GM18907 (cell line): Measurements from ENCODE around the gene OGFOD2.

Experiments used
- ATAC-seq: cut with Tn5 transposase; IDR thresholded peaks from one replicate; pipeline ENCODE4 v1.9.1; 2021; ENCODE audit warnings: mild to moderate bottlenecking, moderate library complexity; ENCODE audit not compliant: unreplicated experiment

The OGFOD2 gene

GRCh38 chr12:122976648-122976975, 1.6 kb downstream of the OGFOD2 start:
- ATAC-seq: no peak

DNA sequence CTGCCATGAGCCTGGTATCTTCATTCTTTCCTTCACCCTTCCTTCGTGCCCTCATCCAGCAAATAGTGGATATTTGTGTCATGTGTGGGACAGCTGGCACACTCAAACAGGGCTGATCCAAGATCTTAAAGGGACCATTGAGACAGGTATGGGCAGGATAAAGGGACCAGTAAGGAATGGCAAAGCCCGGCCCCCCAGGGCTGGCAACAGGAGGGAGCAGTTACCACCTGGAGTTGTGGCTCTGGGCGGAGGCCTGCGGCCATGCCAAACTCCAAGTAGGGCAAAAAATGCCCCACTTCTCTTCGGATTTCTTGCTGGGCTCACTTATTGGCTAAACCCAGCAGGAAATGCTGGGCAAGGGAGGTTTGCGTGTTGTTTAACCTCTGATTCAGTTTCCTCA, 2.1 kb downstream of the OGFOD2 start:
- ATAC-seq: no peak

DNA sequence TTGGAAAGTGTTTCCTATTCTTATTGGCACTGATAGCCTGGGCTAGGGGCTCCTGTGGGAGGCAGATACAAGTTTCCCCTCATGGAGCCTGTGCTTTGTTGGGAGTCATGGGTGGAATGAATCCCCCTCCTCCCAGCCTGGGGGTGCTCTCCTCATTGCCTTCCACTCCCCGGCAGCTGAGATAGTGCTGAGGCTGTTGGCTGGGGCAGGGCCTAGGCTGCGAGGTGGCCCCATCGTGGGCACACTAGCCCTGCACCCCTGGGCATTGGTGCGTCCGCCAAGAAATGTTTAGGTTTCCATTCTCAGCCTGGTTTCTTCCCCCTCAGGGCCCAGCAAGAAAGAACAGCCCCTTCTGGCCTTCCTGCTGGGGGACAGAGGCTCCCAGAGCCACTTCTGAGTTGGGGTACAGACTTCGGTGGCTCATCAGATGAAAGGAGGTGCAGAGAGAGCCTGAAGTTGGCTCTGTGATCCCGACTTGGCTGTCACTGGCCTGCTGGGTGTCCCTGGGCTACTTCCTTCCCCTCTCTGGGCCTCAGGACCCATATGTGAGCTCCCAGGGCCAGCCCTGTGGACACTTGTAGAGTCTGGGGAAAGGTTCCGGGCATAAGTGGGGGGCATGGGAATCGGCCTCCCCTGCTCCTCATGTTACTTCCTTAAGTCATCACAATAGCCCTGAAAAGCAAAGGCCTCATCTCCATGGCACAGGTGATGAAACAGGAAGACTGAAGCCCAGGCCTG, 2.8 kb downstream of the OGFOD2 start:
- ATAC-seq: no peak

GRCh38 chr12:122978507-122978955, 3.5 kb downstream of the OGFOD2 start:
- ATAC-seq: no peak

GRCh38 chr12:122979001-122979907, 4.2 kb downstream of the OGFOD2 start:
- no peak for ATAC-seq

GRCh38 chr12:122979908-122980182, 4.8 kb downstream of the OGFOD2 start:
- ATAC-seq: no peak

- ATAC-seq: peak; percentile 56
Measured at GRCh38 chr12:122980183-122981035, 5.4 kb downstream of the OGFOD2 start, which contains the start of gene ARL6IP4. TSS of gene ARL6IP4 (plus strand) at chr12:122980681. CDS start at chr12:122981140, 459 bp downstream.

DNA sequence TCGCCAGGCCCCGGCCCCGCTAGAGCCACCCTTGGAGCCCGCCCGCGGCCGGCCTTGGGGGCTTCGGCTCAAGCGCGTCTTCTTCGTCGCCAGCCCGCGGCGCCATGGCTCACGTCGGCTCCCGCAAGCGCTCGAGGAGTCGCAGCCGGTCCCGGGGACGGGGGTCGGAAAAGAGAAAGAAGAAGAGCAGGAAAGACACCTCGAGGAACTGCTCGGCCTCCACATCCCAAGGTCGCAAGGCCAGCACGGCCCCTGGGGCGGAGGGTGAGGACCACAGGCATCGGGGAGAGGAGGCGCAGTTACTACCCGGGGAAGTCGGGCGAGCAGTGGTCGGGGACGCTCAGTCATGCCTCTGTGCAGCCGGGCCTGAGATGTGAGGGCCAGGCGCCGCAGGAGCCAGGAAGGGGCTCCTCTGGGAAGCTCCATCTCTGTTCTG, 6.0 kb downstream of the OGFOD2 start:
- ATAC-seq: peak; percentile 24

- no peak for ATAC-seq
Measured at GRCh38 chr12:122981587-122982476, 6.8 kb downstream of the OGFOD2 start.

DNA sequence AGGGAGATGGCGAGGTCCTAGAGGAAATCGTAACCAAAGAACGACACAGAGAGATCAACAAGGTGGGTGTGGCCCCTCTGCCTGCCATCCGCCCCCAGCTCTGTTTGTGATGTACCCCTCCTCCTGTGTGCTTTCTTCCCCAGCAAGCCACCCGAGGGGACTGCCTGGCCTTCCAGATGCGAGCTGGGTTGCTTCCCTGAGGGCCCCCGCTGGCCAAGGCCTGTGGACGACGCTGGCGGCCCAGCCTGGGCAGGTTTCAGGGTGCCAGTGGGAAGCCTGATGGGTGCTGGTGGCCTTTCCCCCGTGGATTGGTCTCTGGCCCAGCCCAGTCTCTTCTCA, 7.4 kb downstream of the OGFOD2 start:
- no peak for ATAC-seq

GRCh38 chr12:122982963-122983788, 8.1 kb downstream of the OGFOD2 start:
- ATAC-seq: no peak

DNA sequence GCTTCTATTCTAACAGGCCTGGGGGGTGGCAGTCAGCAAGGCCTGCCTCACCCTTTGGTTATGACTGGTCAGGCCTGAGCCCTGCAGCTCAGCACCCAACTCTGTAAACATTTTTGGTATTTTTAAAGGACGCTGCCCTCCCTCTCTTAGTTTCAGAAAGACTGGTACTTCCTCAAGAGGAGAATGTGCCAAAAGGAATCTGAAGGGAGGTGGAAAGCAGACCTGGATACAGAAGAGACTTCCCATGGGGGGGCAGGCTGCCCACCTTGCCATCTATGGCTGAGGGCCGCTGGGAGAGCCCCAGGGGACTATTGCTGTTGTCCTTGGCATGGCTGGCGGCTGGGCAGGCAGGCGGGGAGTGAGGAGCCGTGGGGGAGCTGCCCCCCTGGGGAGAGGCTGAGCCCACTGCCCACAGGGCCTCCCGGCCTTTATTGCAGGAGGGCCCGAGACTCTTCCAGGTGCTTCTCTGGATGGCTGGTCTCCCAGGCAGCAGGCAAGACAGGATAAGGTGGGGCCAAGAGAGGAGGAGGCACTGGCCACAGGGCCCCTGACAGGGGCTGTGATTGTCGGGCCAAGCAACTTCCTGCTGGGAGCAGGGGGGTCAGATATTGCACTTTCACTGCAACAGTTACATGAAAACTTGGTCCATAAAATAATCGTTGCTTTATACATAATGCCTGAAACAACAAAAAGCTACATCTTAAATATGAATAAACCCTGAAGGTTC, 8.9 kb downstream of the OGFOD2 start:
- no peak for ATAC-seq

GRCh38 chr12:122984612-122985337, 9.7 kb downstream of the OGFOD2 start:
- ATAC-seq: no peak

GRCh38 chr12:122985338-122986257, 10.6 kb downstream of the OGFOD2 start:
- no peak for ATAC-seq

GRCh38 chr12:122986258-122986871, 11.3 kb downstream of the OGFOD2 start:
- ATAC-seq: no peak

DNA sequence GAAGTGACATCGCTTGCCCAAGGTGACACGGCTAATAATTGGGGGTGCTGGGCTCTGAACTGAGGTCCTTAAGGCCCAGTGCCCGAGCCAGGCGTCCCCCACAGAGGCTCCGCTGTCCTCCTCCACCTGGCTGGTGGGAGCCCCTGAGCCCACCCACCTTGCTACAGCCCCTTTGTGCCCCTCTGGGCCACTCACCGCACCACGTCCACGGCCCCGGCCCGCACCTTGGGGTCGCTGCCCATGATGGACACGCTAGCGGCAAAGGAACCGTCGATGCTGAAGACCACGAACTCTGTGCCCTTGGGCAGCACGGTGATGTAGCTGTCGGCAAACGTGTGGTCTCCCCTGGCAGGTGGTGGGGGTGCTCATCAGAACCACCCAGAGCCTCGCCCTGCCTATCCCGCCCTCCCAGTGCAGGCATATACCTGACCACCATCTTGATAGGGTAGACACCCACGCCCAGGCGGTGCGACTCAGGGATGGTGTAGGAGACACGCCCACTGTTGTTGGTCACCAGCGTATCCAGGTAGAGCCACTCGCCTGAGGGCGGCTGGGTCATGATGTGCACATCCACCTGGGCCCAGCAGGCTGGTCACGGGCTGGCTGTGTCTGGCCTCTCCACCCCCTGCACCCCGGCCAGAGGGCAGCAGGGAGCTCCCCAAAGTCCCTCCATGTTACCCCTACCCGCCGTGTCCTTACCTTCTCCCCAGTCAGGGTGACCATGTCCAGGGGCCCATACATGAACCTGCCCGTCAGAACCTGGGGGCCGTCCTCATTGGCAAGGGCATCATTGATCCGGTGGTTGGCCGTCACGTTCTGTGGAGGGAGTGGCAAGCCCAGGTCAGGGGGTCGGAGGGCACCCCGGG, 12.3 kb downstream of the OGFOD2 start:
- no peak for ATAC-seq
